Breast epithelium (tissue), 3 donors: ENCODE measurements around the gene CCNF.

Experiments
- CTCF ChIP-seq, 3 donors: fragments of 450-650 bp; IDR thresholded peaks; one replicate each; pipeline ENCODE4 v1.5.1; 2016 to 2017; ENCODE audit warnings: antibody characterized with exemption in 3 of 3, mild to moderate bottlenecking in 3 of 3, moderate library complexity in 3 of 3
- POLR2A ChIP-seq: fragments of 450-650 bp; IDR thresholded peaks from one replicate; pipeline ENCODE4 v1.6.1; 2016; ENCODE audit warnings: antibody characterized with exemption, mild to moderate bottlenecking, moderate library complexity
- POLR2AphosphoS5 ChIP-seq, 3 donors: sonication (generic); formaldehyde crosslinking; IDR thresholded peaks; one replicate each; pipeline ENCODE4 v1.6.1; 2017; ENCODE audit warnings: antibody characterized with exemption in 3 of 3

- TF ChIP-seq CTCF (IDR thresholded peaks at IDR 0.05) = no peak
- no peak for TF ChIP-seq POLR2AphosphoS5 (IDR thresholded peaks at IDR 0.05)
- no peak for TF ChIP-seq POLR2A
Observed at GRCh38 chr16:2499890-2500429, 70.7 kb downstream of the CCNF start.
